Measurements from ENCODE around the gene FLAD1.

- TF ChIP-seq HEYL (CRISPR knock-in tag; IDR thresholded peaks at IDR 0.05), result no peak
- TF ChIP-seq KDM1A (IDR thresholded peaks at IDR 0.05; ENCODE audit: low read depth), result no peak
- TF ChIP-seq POLR2A (IDR thresholded peaks at IDR 0.05; ENCODE audit: low read length), result no peak
- TF ChIP-seq, protein P1, sequence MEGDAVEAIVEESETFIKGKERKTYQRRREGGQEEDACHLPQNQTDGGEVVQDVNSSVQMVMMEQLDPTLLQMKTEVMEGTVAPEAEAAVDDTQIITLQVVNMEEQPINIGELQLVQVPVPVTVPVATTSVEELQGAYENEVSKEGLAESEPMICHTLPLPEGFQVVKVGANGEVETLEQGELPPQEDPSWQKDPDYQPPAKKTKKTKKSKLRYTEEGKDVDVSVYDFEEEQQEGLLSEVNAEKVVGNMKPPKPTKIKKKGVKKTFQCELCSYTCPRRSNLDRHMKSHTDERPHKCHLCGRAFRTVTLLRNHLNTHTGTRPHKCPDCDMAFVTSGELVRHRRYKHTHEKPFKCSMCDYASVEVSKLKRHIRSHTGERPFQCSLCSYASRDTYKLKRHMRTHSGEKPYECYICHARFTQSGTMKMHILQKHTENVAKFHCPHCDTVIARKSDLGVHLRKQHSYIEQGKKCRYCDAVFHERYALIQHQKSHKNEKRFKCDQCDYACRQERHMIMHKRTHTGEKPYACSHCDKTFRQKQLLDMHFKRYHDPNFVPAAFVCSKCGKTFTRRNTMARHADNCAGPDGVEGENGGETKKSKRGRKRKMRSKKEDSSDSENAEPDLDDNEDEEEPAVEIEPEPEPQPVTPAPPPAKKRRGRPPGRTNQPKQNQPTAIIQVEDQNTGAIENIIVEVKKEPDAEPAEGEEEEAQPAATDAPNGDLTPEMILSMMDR (IDR thresholded peaks at IDR 0.05), result no peak
Observed at GRCh38 chr1:155034318-155035208, 51.4 kb downstream of the FLAD1 start.
